CD4-positive, alpha-beta T cell treated with Interleukin-12 subunit alpha and Interleukin-12 subunit beta, for 1 hour (primary cell): ENCODE measurements around the gene STK38.

Experiments
- DNase-seq: peaks from one replicate; pipeline ENCODE4 v3.0.0-alpha.2; 2020

Gene STK38

GRCh38 chr6:36563237-36563927, 16.1 kb upstream of the STK38 start:
- no peak for DNase-seq

GRCh38 chr6:36560822-36561221, 13.5 kb upstream of the STK38 start:
- no peak for DNase-seq

GRCh38 chr6:36559011-36559793, 11.9 kb upstream of the STK38 start:
- DNase-seq = no peak

GRCh38 chr6:36556281-36556680, 9.0 kb upstream of the STK38 start:
- DNase-seq = no peak

GRCh38 chr6:36555750-36556252, 8.5 kb upstream of the STK38 start:
- DNase-seq = no peak

GRCh38 chr6:36550473-36551000, 3.3 kb upstream of the STK38 start:
- DNase-seq = no peak

GRCh38 chr6:36548401-36548743, 1.1 kb upstream of the STK38 start:
- no peak for DNase-seq

GRCh38 chr6:36547646-36548400, 544 bp upstream of the STK38 start:
- peak; percentile 12 for DNase-seq

GRCh38 chr6:36546308-36546919, 865 bp downstream of the STK38 start:
- peak; percentile 21 for DNase-seq

- DNase-seq = no peak
Observed at GRCh38 chr6:36545767-36546307, 1.4 kb downstream of the STK38 start.

- peak; percentile 77 for DNase-seq
Observed at GRCh38 chr6:36544228-36544627, 3.1 kb downstream of the STK38 start.

GRCh38 chr6:36542041-36542440, 5.2 kb downstream of the STK38 start:
- DNase-seq = no peak

- peak; percentile 27 for DNase-seq
Observed at GRCh38 chr6:36539814-36540568, 7.3 kb downstream of the STK38 start.

GRCh38 chr6:36536873-36537547, 10.3 kb downstream of the STK38 start:
- DNase-seq = no peak

- no peak for DNase-seq
Observed at GRCh38 chr6:36533321-36533720, 14.0 kb downstream of the STK38 start.

GRCh38 chr6:36526066-36526465, 21.2 kb downstream of the STK38 start:
- DNase-seq = no peak

GRCh38 chr6:36525346-36525745, 21.9 kb downstream of the STK38 start:
- no peak for DNase-seq

- DNase-seq = no peak
Observed at GRCh38 chr6:36524871-36525270, 22.4 kb downstream of the STK38 start.

GRCh38 chr6:36523936-36524499, 23.3 kb downstream of the STK38 start:
- DNase-seq = no peak

- DNase-seq = no peak
Observed at GRCh38 chr6:36523451-36523850, 23.8 kb downstream of the STK38 start.

- no peak for DNase-seq
Observed at GRCh38 chr6:36519352-36519751, 27.9 kb downstream of the STK38 start.
